ENCODE measurements around the gene ADRA2B.

ADRA2B gene

GRCh38 chr2:96137321-96138178, 21.2 kb upstream of the ADRA2B start:
- Histone ChIP-seq H3K4me3 (no peak overlapping the region), H3K27me3 (no peaks in the 10 kb centered on the region), H3K36me3 (peaks cover 7% of the 10 kb centered on the region), H3K4me1 (peaks cover 34% of the 10 kb centered on the region), H4K20me1 (peaks cover 7% of the 10 kb centered on the region), H3K9me3 (no peaks in the 10 kb centered on the region), H3K27ac (no peak overlapping the region; the same call in 1 of the 2 replicates), H3K9ac (no peak overlapping the region), H3K4me2 (no peak overlapping the region)
- TF ChIP-seq Cebpa-rat (IDR thresholded peaks at IDR 0.05): no peak

DNA sequence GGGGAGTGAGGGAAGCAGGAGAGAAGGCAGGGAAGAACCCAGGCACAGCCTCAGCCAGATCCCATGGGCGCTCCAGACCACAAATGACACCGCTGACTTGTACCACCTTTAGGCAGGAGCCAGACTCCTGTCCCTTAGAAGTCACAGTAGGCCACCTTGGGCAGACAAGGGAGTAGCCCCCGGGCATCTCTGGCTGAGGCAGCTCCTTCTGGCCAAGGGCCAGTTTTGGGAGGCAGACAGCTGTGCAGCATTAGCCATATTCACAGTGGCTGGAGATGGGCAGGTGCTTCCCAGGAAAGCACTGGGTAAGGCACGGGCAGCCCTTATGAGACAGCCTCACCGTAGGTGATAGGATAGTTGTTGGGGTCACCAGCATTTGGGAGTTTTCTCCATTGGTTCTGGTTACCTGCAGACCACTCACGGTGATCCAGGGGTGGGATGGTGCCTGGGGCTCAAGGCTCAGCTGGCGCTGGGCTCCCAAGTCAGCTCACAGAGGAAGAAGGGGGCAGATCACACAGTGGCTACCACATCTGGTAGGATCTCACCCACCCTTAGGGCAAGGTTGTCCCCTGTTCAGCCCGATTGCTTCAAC, 19.9 kb upstream of the ADRA2B start:
- no peaks in the 10 kb centered on the region for H3K27me3 ChIP-seq
- peaks cover 21% of the 10 kb centered on the region for H3K4me1 ChIP-seq
- no peaks in the 10 kb centered on the region for H3K36me3 ChIP-seq
- H3K27ac ChIP-seq: no peak overlapping the region
- no peak overlapping the region for H3K9ac ChIP-seq
- no peaks in the 10 kb centered on the region for H3K9me3 ChIP-seq
- TF ChIP-seq Cebpa-rat (IDR thresholded peaks at IDR 0.05): no peak
- no peak overlapping the region for H3K4me3 ChIP-seq
- H4K20me1 ChIP-seq: no peaks in the 10 kb centered on the region
- no peak overlapping the region for H3K4me2 ChIP-seq

DNA sequence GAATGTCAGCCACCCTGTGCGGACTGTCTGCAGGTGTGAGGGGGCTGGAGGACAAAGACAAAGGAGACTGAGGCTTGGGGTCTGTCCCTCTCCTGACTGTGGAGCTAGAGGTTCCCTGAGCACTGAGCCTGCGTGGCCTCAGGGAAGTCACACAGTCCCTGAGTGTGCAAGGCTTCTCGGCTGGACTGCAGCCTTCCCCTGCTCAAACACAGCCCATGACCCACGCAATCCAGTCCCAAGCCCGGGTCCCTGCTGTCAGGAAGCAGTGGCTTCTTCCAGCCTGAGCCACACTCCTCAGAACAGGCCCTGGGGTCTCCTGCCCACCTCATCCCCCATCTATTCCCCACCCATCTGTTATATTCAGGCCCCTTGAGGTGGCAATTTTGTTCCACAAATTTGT, 19.2 kb upstream of the ADRA2B start:
- H3K9me3 ChIP-seq: no peaks in the 10 kb centered on the region
- no peak overlapping the region for H3K4me3 ChIP-seq
- H4K20me1 ChIP-seq: no peaks in the 10 kb centered on the region
- no peak for TF ChIP-seq Cebpa-rat (IDR thresholded peaks at IDR 0.05)
- peaks cover 17% of the 10 kb centered on the region for H3K4me1 ChIP-seq
- no peak overlapping the region for H3K4me2 ChIP-seq
- no peak overlapping the region for H3K9ac ChIP-seq
- H3K27ac ChIP-seq: no peak overlapping the region
- H3K27me3 ChIP-seq: no peaks in the 10 kb centered on the region
- H3K36me3 ChIP-seq: no peaks in the 10 kb centered on the region

DNA sequence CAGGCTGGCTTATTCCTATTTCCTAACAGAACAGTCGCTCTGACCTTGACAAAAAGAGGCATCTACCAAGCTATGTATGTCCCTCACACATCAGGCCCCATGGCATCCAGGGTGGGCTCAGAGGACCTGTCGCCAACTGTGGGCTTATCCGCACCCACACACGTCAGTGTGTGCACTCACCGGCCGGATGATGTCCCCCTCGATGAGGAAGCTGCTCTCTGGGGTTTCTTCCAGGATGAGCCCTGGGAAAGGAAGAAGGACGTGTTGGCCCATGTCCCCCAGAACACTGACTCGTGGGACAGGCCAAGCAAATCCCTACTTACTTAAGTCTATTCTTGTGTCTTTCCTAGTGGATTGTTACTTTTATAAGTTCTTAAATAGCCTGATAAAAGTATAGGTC, 18.8 kb upstream of the ADRA2B start:
- Histone ChIP-seq H4K20me1 (no peaks in the 10 kb centered on the region), H3K27ac (no peak overlapping the region), H3K4me1 (peaks cover 18% of the 10 kb centered on the region), H3K36me3 (no peaks in the 10 kb centered on the region), H3K9ac (no peak overlapping the region), H3K27me3 (no peaks in the 10 kb centered on the region), H3K4me2 (no peak overlapping the region), H3K4me3 (no peak overlapping the region), H3K9me3 (no peaks in the 10 kb centered on the region)
- TF ChIP-seq Cebpa-rat (IDR thresholded peaks at IDR 0.05): no peak

DNA sequence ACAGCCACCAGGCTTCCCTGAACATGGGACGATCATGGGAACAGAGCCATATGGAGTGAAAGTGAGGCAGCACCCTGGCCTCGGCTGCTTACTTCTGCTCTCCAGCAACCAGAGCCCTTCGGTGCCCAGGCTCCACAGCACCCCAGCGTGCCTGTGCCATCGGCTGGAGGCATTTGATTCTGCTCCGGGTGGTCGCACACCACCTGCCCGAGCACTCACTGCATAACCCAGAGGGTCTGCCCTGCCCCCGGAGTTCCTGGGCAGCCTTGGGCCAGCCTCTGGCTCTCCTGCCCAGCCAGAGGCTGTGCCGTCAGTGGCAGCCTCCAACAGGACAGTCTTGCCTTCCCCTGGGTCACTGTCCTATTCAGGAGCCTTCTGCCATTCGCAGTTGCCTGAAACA, 18.1 kb upstream of the ADRA2B start:
- Histone ChIP-seq H3K4me2 (no peak overlapping the region), H3K9ac (no peak overlapping the region), H3K4me3 (no peak overlapping the region), H3K27ac (no peak overlapping the region), H3K4me1 (peaks cover 18% of the 10 kb centered on the region), H3K9me3 (no peaks in the 10 kb centered on the region), H3K27me3 (no peaks in the 10 kb centered on the region), H3K36me3 (no peaks in the 10 kb centered on the region), H4K20me1 (no peaks in the 10 kb centered on the region)
- no peak for TF ChIP-seq Cebpa-rat (IDR thresholded peaks at IDR 0.05)

- Histone ChIP-seq H3K9me3 (no peaks in the 10 kb centered on the region), H3K4me3 (no peak overlapping the region), H3K36me3 (no peaks in the 10 kb centered on the region), H3K27me3 (no peaks in the 10 kb centered on the region), H3K4me1 (peaks cover 13% of the 10 kb centered on the region; the same call in 1 of the 2 replicates), H3K4me2 (no peak overlapping the region), H3K27ac (no peak overlapping the region), H4K20me1 (no peaks in the 10 kb centered on the region), H3K9ac (no peak overlapping the region)
- no peak for TF ChIP-seq Cebpa-rat (IDR thresholded peaks at IDR 0.05)
Observed at GRCh38 chr2:96131813-96132745, 15.7 kb upstream of the ADRA2B start.

DNA sequence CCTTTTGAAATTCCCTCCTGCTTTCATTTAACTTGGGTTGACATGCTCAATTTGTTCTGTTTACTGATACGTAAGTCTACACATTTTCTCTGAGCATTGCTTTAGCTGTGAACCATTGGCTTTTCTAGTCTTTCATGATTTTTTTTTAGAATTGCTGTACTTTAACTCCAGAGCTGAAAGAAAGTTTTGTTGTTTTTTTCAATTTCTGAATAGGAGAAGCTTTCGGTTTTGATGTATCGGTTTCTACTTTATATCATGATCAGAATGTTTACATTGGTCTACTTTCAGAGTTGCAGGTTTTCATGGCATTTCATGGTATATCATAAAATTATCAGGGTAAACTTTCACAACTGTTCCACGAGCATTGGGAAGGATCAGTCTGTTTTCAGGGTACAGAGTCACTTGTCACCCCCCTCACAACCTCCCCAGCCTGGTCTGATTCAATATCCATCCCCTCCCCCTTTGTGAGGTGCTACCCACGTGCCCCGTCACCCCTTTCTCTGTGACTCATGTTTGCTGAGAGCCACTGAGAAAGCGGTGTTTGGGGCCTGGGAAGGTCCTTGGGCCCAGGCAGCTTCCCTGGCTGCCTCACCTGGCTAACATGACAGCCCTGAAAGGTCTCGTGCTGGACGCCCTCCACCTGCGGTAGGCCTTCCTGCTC, 14.9 kb upstream of the ADRA2B start:
- H3K36me3 ChIP-seq: no peaks in the 10 kb centered on the region
- H3K9ac ChIP-seq: no peak overlapping the region
- peaks cover 13% of the 10 kb centered on the region; the same call in 1 of the 2 replicates for H3K4me1 ChIP-seq
- H4K20me1 ChIP-seq: no peaks in the 10 kb centered on the region
- no peak for TF ChIP-seq Cebpa-rat (IDR thresholded peaks at IDR 0.05)
- H3K27me3 ChIP-seq: no peaks in the 10 kb centered on the region
- H3K4me3 ChIP-seq: no peak overlapping the region
- no peaks in the 10 kb centered on the region for H3K9me3 ChIP-seq
- no peak overlapping the region for H3K27ac ChIP-seq
- no peak overlapping the region for H3K4me2 ChIP-seq

- H3K4me3 ChIP-seq: no peak overlapping the region
Observed at GRCh38 chr2:96130483-96130882, 14.1 kb upstream of the ADRA2B start.

GRCh38 chr2:96129528-96130120, 13.3 kb upstream of the ADRA2B start:
- no peak overlapping the region for H3K4me3 ChIP-seq
- H4K20me1 ChIP-seq: no peaks in the 10 kb centered on the region

More at GRCh38 chr2:96130483-96130882, 14.1 kb upstream of the ADRA2B start:
- peaks cover 13% of the 10 kb centered on the region; the same call in 1 of the 2 replicates for H3K4me1 ChIP-seq
- no peaks in the 10 kb centered on the region for H3K9me3 ChIP-seq
- no peak overlapping the region for H3K9ac ChIP-seq
- H3K27me3 ChIP-seq: no peaks in the 10 kb centered on the region
- H3K27ac ChIP-seq: no peak overlapping the region
- TF ChIP-seq Cebpa-rat (IDR thresholded peaks at IDR 0.05): no peak
- H3K36me3 ChIP-seq: no peaks in the 10 kb centered on the region
- H3K4me2 ChIP-seq: no peak overlapping the region
- H4K20me1 ChIP-seq: no peaks in the 10 kb centered on the region

More at GRCh38 chr2:96129528-96130120, 13.3 kb upstream of the ADRA2B start:
- no peak for TF ChIP-seq Cebpa-rat (IDR thresholded peaks at IDR 0.05)
- Histone ChIP-seq H3K9me3 (no peaks in the 10 kb centered on the region), H3K27ac (no peak overlapping the region), H3K4me2 (no peak overlapping the region), H3K36me3 (no peaks in the 10 kb centered on the region), H3K9ac (no peak overlapping the region), H3K27me3 (no peaks in the 10 kb centered on the region), H3K4me1 (peaks cover 13% of the 10 kb centered on the region; the same call in 1 of the 2 replicates)

Data from BLaER1 (cell line).